WTC11 (cell line): ENCODE data around the gene CRB2. TPM values are rescaled to one million over a fixed set of nuclear protein-coding genes. Genes with fewer than 3 reads are reported as not detected.

Experiments
- ATAC-seq: fragments of 200-7000 bp; cut with Tn5 transposase; 2 replicates; pipeline ENCODE4 v1.10.0; 2021; ENCODE audit warnings: mild to moderate bottlenecking, moderate library complexity
- CTCF ChIA-PET: fragments of 300-600 bp; sonication (Branson Sonifier 250); formaldehyde crosslinking; loops from one replicate; lab custom pipeline; 2021; ENCODE audit warnings: antibody characterized with exemption; lab: Charles Lee
- POLR2A ChIA-PET: fragments of 350-600 bp; sonication (Branson Sonifier 250); formaldehyde crosslinking; loops from one replicate; lab custom pipeline; 2021; ENCODE audit warnings: antibody characterized with exemption; lab: Charles Lee
- DNase-seq: peaks from one replicate; pipeline ENCODE4 v3.0.0; 2021; ENCODE audit warnings: low spot score
- H3K27ac Mint-ChIP-seq: 2 replicates; pipeline ENCODE4 v1.8.0; 2021; ENCODE audit warnings: mixed read lengths
- H3K27me3 Mint-ChIP-seq: 2 replicates; pipeline ENCODE4 v1.8.0; 2021; ENCODE audit warnings: low read depth, mild to moderate bottlenecking, moderate library complexity, mixed read lengths
- H3K36me3 Mint-ChIP-seq: 2 replicates; pipeline ENCODE4 v1.8.0; 2021; ENCODE audit warnings: mixed read lengths
- H3K4me1 Mint-ChIP-seq: 2 replicates; pipeline ENCODE4 v1.8.0; 2022; ENCODE audit warnings: mixed read lengths
- H3K4me3 Mint-ChIP-seq: 2 replicates; pipeline ENCODE4 v1.8.0; 2021; ENCODE audit warnings: mild to moderate bottlenecking, moderate library complexity, mixed read lengths
- H3K9me3 Mint-ChIP-seq: 2 replicates; pipeline ENCODE4 v1.8.0; 2021; ENCODE audit warnings: mixed read lengths
- ELF4 ChIP-seq: sonication (generic); formaldehyde crosslinking; IDR thresholded peaks from 2 replicates; pipeline ENCODE4 v1.8.1; 2022; ENCODE audit warnings: low read depth, mild to moderate bottlenecking, moderate library complexity, missing genetic modification reagents
- ESRRA ChIP-seq: sonication (generic); formaldehyde crosslinking; IDR thresholded peaks from 2 replicates; pipeline ENCODE4 v1.8.1; 2022; ENCODE audit warnings: mild to moderate bottlenecking, missing genetic modification reagents, borderline replicate concordance
- JAZF1 ChIP-seq: fragments of 250-450 bp; sonication (Bioruptor Pico); IDR thresholded peaks from 2 replicates; pipeline ENCODE4 v1.9.0; 2021; ENCODE audit warnings: moderate library complexity, mild to moderate bottlenecking, inconsistent platforms
- KAT7 ChIP-seq: sonication (generic); formaldehyde crosslinking; IDR thresholded peaks from 2 replicates; pipeline ENCODE4 v1.8.1; 2023; ENCODE audit warnings: missing genetic modification reagents, mild to moderate bottlenecking, borderline replicate concordance
- MXD4 ChIP-seq: fragments of 250-450 bp; sonication (Bioruptor Pico); IDR thresholded peaks from 2 replicates; pipeline ENCODE4 v1.8.0; 2021; ENCODE audit warnings: mild to moderate bottlenecking, moderate library complexity, borderline replicate concordance
- MYBL2 ChIP-seq: sonication (generic); formaldehyde crosslinking; IDR thresholded peaks from 2 replicates; pipeline ENCODE4 v1.8.1; 2023; ENCODE audit warnings: mild to moderate bottlenecking, moderate library complexity, missing genetic modification reagents
- NFE2L1 ChIP-seq: sonication (generic); formaldehyde crosslinking; IDR thresholded peaks from 2 replicates; pipeline ENCODE4 v1.8.1; 2023; ENCODE audit warnings: missing genetic modification reagents
- NR1H2 ChIP-seq: sonication (generic); formaldehyde crosslinking; IDR thresholded peaks from 2 replicates; pipeline ENCODE4 v1.9.0; 2021; ENCODE audit warnings: mild to moderate bottlenecking, moderate library complexity, missing genetic modification reagents
- NR2C2 ChIP-seq: sonication (generic); formaldehyde crosslinking; IDR thresholded peaks from 2 replicates; pipeline ENCODE4 v1.8.0; 2022; ENCODE audit warnings: mild to moderate bottlenecking, missing genetic modification reagents
- NR3C1 ChIP-seq: sonication (generic); formaldehyde crosslinking; conservative IDR thresholded peaks from 2 replicates; pipeline ENCODE4 v1.8.1; 2023; ENCODE audit warnings: low read depth, mild to moderate bottlenecking, missing genetic modification reagents
- SMAD3 ChIP-seq: sonication (generic); formaldehyde crosslinking; IDR thresholded peaks from 2 replicates; pipeline ENCODE4 v1.8.0; 2022; ENCODE audit warnings: missing genetic modification reagents, mild to moderate bottlenecking, borderline replicate concordance
- SMAD4 ChIP-seq: sonication (generic); formaldehyde crosslinking; IDR thresholded peaks from 2 replicates; pipeline ENCODE4 v1.8.0; 2022; ENCODE audit warnings: mild to moderate bottlenecking, missing genetic modification reagents
- SP1 ChIP-seq: sonication (generic); formaldehyde crosslinking; conservative IDR thresholded peaks from 2 replicates; pipeline ENCODE4 v1.8.1; 2022; ENCODE audit warnings: missing genetic modification reagents
- TEAD4 ChIP-seq: sonication (generic); formaldehyde crosslinking; IDR thresholded peaks from 2 replicates; pipeline ENCODE4 v1.8.0; 2022; ENCODE audit warnings: mild to moderate bottlenecking, missing genetic modification reagents
- TP53 ChIP-seq: sonication (generic); formaldehyde crosslinking; IDR thresholded peaks from 2 replicates; pipeline ENCODE4 v1.8.1; 2023; ENCODE audit warnings: mild to moderate bottlenecking, missing genetic modification reagents
- ZNF138 ChIP-seq: sonication (generic); formaldehyde crosslinking; conservative IDR thresholded peaks from 2 replicates; pipeline ENCODE4 v1.8.1; 2022; ENCODE audit warnings: mild to moderate bottlenecking, moderate library complexity, missing genetic modification reagents
- ZNF263 ChIP-seq: sonication (generic); formaldehyde crosslinking; IDR thresholded peaks from 2 replicates; pipeline ENCODE4 v1.8.1; 2022; ENCODE audit warnings: low read depth, mild to moderate bottlenecking, moderate library complexity, missing genetic modification reagents
- ZNF396 ChIP-seq: fragments of 250-450 bp; sonication (Bioruptor Pico); IDR thresholded peaks from 2 replicates; pipeline ENCODE4 v1.8.0; 2021; ENCODE audit warnings: mild to moderate bottlenecking, moderate library complexity, borderline replicate concordance
- ZNF423 ChIP-seq: fragments of 250-450 bp; sonication (Bioruptor Pico); IDR thresholded peaks from 2 replicates; pipeline ENCODE4 v2.1.2; 2022; ENCODE audit warnings: mild to moderate bottlenecking, moderate library complexity
- total RNA-seq: library from RNA; stranded (reverse); gene quantifications from 3 replicates; pipeline ENCODE4 v1.2.3, GENCODE V29; 2021
- TF ChIP-seq, protein P1 (sequence below): sonication (generic); formaldehyde crosslinking; IDR thresholded peaks from 2 replicates; pipeline ENCODE4 v1.8.1; 2023; ENCODE audit warnings: mild to moderate bottlenecking, missing genetic modification reagents, moderate library complexity
- TF ChIP-seq, protein P2 (sequence below): sonication (generic); formaldehyde crosslinking; IDR thresholded peaks from 2 replicates; pipeline ENCODE4 v1.8.1; 2023; ENCODE audit warnings: mild to moderate bottlenecking, missing genetic modification reagents
- TF ChIP-seq, protein P3 (sequence below): sonication (generic); formaldehyde crosslinking; IDR thresholded peaks from 2 replicates; pipeline ENCODE4 v1.8.1; 2023; ENCODE audit warnings: mild to moderate bottlenecking, missing genetic modification reagents
- TF ChIP-seq, protein P4 (sequence below): sonication (generic); formaldehyde crosslinking; IDR thresholded peaks from 2 replicates; pipeline ENCODE4 v1.8.1; 2022; ENCODE audit warnings: mild to moderate bottlenecking, missing genetic modification reagents, moderate library complexity, borderline replicate concordance
- TF ChIP-seq, protein P5 (sequence below): sonication (generic); formaldehyde crosslinking; IDR thresholded peaks from 2 replicates; pipeline ENCODE4 v1.8.1; 2022; ENCODE audit warnings: low read depth, missing genetic modification reagents, borderline replicate concordance
- TF ChIP-seq, protein P6 (sequence below): sonication (generic); formaldehyde crosslinking; IDR thresholded peaks from 2 replicates; pipeline ENCODE4 v1.8.0; 2023; ENCODE audit warnings: missing genetic modification reagents

The CRB2 gene
- total RNA-seq, 1 experiment from 2014 or later: 3.5 TPM

DNA sequence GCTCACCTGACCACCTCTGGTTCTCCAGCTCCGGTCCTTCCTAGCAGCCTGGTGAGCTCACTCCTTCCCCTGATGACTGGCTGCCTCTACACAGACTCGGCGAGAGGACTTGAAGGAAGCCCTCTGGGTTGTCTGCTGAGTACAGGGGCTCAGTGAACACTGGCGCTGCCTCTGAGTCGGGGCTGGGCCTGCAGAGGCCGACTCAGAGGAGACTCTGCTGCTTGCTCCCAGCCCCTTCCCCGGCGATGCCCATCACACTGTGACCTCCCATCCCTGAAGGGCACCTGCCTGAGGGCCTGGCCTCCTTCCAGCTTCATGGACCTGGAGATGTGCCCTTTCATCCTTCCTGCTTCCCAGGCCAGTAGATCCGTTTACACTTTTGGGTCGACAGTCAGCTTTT, 22.0 kb downstream of the CRB2 start:
- Mint-ChIP-seq H3K4me3 (no peak overlapping the region), H3K27ac (peak overlapping the region; percentile 79; the same call in 1 of the 2 replicates), H3K36me3 (no peaks in the 10 kb centered on the region), H3K9me3 (no peaks in the 10 kb centered on the region), H3K27me3 (peaks cover 19% of the 10 kb centered on the region), H3K4me1 (peaks cover 7% of the 10 kb centered on the region)
- DNase-seq (no peak), ATAC-seq (no peak)
- POLR2A ChIA-PET: interaction anchor here (0.6 kb wide), 1 partner anchor 732 kb away, joined by 4 read pairs; no protein-coding TSS in a partner anchor
- TF ChIP-seq, protein P1, sequence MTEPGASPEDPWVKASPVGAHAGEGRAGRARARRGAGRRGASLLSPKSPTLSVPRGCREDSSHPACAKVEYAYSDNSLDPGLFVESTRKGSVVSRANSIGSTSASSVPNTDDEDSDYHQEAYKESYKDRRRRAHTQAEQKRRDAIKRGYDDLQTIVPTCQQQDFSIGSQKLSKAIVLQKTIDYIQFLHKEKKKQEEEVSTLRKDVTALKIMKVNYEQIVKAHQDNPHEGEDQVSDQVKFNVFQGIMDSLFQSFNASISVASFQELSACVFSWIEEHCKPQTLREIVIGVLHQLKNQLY (CRISPR knock-in tag): no peak
- TF ChIP-seq SP1 (CRISPR knock-in tag) (no peak), TEAD4 (CRISPR knock-in tag) (no peak), KAT7 (CRISPR knock-in tag) (no peak), ZNF423 (CRISPR knock-in tag) (no peak), MYBL2 (no peak), NR1H2 (CRISPR knock-in tag) (no peak), NFE2L1 (no peak), JAZF1 (CRISPR knock-in tag) (no peak)
- TF ChIP-seq, protein P2, sequence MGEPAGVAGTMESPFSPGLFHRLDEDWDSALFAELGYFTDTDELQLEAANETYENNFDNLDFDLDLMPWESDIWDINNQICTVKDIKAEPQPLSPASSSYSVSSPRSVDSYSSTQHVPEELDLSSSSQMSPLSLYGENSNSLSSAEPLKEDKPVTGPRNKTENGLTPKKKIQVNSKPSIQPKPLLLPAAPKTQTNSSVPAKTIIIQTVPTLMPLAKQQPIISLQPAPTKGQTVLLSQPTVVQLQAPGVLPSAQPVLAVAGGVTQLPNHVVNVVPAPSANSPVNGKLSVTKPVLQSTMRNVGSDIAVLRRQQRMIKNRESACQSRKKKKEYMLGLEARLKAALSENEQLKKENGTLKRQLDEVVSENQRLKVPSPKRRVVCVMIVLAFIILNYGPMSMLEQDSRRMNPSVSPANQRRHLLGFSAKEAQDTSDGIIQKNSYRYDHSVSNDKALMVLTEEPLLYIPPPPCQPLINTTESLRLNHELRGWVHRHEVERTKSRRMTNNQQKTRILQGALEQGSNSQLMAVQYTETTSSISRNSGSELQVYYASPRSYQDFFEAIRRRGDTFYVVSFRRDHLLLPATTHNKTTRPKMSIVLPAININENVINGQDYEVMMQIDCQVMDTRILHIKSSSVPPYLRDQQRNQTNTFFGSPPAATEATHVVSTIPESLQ (CRISPR knock-in tag): no peak
- TF ChIP-seq, protein P3, sequence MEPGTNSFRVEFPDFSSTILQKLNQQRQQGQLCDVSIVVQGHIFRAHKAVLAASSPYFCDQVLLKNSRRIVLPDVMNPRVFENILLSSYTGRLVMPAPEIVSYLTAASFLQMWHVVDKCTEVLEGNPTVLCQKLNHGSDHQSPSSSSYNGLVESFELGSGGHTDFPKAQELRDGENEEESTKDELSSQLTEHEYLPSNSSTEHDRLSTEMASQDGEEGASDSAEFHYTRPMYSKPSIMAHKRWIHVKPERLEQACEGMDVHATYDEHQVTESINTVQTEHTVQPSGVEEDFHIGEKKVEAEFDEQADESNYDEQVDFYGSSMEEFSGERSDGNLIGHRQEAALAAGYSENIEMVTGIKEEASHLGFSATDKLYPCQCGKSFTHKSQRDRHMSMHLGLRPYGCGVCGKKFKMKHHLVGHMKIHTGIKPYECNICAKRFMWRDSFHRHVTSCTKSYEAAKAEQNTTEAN (CRISPR knock-in tag): no peak
- TF ChIP-seq, protein P4, sequence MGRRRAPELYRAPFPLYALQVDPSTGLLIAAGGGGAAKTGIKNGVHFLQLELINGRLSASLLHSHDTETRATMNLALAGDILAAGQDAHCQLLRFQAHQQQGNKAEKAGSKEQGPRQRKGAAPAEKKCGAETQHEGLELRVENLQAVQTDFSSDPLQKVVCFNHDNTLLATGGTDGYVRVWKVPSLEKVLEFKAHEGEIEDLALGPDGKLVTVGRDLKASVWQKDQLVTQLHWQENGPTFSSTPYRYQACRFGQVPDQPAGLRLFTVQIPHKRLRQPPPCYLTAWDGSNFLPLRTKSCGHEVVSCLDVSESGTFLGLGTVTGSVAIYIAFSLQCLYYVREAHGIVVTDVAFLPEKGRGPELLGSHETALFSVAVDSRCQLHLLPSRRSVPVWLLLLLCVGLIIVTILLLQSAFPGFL (CRISPR knock-in tag): no peak
- CTCF ChIA-PET: interaction anchor here (1.0 to 1.9 kb wide), 2 partner anchors 24 to 661 kb away, joined by 3 to 6 read pairs; no protein-coding TSS in a partner anchor

DNA sequence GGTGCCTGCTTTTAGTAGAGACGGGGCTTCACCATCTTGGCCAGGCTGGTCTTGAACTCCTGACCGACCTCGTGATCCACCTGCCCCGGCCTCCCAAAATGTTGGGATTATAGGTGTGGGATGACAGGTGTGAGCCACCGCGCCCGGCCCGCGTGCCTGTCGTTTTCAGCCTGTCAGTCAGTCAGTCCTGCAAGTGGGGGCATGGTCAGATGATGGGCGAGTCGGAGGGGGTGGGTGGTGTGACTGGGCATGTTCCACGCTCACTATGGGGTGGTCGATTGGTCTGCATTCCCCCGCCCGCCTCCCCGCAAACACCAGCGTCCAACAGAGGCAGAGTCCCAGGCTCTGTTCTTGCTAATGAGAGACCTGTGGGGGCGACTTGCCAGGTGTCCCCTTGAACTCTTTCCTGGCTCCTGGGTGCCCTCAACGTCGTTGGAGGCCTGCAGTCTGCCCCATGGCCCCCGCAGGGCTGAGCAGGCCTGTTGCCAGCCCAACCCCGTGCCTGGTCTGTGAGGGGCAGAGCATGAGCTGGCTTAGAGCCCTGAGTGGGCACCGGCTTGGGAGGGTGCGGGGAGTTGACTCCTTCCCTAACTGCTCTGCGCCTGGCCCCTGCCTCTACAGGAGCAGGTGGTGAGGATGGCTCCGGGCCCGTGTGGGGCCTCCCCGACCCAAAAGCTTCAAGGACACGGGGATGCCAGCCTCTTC, 23.1 kb downstream of the CRB2 start:
- ChIA-PET POLR2A (no interaction called here), CTCF (no interaction called here)
- Mint-ChIP-seq H3K4me3 (no peak overlapping the region), H3K4me1 (peaks cover 4% of the 10 kb centered on the region), H3K27me3 (peaks cover 13% of the 10 kb centered on the region), H3K36me3 (no peaks in the 10 kb centered on the region), H3K9me3 (no peaks in the 10 kb centered on the region), H3K27ac (no peak overlapping the region)
- ATAC-seq: no peak
- DNase-seq: no peak
- no peak for TF ChIP-seq ESRRA (CRISPR knock-in tag)
- no peak for TF ChIP-seq TEAD4 (CRISPR knock-in tag)
- no peak for TF ChIP-seq ZNF138
- no peak for TF ChIP-seq ZNF396 (CRISPR knock-in tag)
- TF ChIP-seq MXD4 (CRISPR knock-in tag): no peak
- no peak for TF ChIP-seq NR2C2 (CRISPR knock-in tag)
- TF ChIP-seq NR3C1: no peak
- no peak for TF ChIP-seq ELF4 (CRISPR knock-in tag)
- no peak for TF ChIP-seq ZNF263 (CRISPR knock-in tag)
- TF ChIP-seq, protein P5, sequence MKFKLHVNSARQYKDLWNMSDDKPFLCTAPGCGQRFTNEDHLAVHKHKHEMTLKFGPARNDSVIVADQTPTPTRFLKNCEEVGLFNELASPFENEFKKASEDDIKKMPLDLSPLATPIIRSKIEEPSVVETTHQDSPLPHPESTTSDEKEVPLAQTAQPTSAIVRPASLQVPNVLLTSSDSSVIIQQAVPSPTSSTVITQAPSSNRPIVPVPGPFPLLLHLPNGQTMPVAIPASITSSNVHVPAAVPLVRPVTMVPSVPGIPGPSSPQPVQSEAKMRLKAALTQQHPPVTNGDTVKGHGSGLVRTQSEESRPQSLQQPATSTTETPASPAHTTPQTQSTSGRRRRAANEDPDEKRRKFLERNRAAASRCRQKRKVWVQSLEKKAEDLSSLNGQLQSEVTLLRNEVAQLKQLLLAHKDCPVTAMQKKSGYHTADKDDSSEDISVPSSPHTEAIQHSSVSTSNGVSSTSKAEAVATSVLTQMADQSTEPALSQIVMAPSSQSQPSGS: no peak
- TF ChIP-seq TP53 (CRISPR knock-in tag): no peak
- TF ChIP-seq, protein P4 (CRISPR knock-in tag): no peak
- TF ChIP-seq SMAD3 (CRISPR knock-in tag): no peak
- TF ChIP-seq, protein P6, sequence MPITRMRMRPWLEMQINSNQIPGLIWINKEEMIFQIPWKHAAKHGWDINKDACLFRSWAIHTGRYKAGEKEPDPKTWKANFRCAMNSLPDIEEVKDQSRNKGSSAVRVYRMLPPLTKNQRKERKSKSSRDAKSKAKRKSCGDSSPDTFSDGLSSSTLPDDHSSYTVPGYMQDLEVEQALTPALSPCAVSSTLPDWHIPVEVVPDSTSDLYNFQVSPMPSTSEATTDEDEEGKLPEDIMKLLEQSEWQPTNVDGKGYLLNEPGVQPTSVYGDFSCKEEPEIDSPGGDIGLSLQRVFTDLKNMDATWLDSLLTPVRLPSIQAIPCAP: no peak
- no peak for TF ChIP-seq SMAD4
